22Rv1 (cell line): Measurements from ENCODE around the gene ACAN.

ENCODE experiments used
- CTCF ChIP-seq: fragments of 450-650 bp; IDR thresholded peaks from 2 replicates; pipeline ENCODE4 v1.5.1; 2017; ENCODE audit warnings: mild to moderate bottlenecking
- ZFX ChIP-seq: fragments of 450-650 bp; IDR thresholded peaks from 2 replicates; pipeline ENCODE4 v1.6.1; 2017; ENCODE audit warnings: antibody characterized with exemption, borderline replicate concordance

DNA sequence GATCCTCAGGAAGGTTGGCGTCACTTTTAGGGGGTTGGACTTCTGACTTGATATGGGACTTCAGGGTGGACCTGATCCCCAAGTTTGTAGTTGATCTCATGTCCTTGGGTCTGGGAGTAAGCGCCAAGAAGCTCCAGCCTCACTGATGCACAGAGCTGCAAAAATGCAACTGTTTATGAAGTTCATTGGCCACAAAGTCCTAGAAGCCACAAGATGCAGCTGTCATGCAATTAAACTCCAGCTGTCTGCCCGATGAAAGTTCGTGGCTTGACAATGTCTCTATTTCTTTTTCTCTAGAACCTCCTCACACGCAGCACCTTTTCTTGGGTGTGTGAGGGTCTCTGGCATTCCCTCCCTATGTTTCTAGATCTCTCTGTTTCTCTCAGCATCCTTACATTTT, 9.2 kb upstream of the ACAN start:
- TF ChIP-seq CTCF = no peak
- no peak for TF ChIP-seq ZFX
